ENCODE data around the gene CHMP3. TPM values are rescaled to one million over a fixed set of nuclear protein-coding genes. Genes with fewer than 3 reads are reported as not detected.
A peak's percentile ranks its signal among the peaks of the same experiment; 100 is the strongest.

The CHMP3 gene
- total and polyA plus RNA-seq, 2 of the 13 experiments (the other 11 are each of a cell fraction or from before 2014, with no cell fraction given), result 64.1 to 114 TPM

- TF ChIP-seq PRDM15 (CRISPR knock-in tag; IDR thresholded peaks at IDR 0.05), result no peak
- no peak for TF ChIP-seq BCLAF1 (IDR thresholded peaks at IDR 0.05)
- no peak for TF ChIP-seq ZBTB39 (CRISPR knock-in tag; IDR thresholded peaks at IDR 0.05)
- TF ChIP-seq ZSCAN5A (CRISPR knock-in tag; IDR thresholded peaks at IDR 0.05; ENCODE audit: borderline replicate concordance), result peak; percentile 50; the same call in 1 of the 2 replicates
- TF ChIP-seq TCF7L2 (IDR thresholded peaks at IDR 0.05; ENCODE audit: low read depth, low read length), result no peak
- 0 out of 2 replicates have a peak, but pooled peaks have one; percentile 19 for TF ChIP-seq MAF1 (CRISPR knock-in tag; IDR thresholded peaks at IDR 0.05; ENCODE audit: borderline replicate concordance)
- TF ChIP-seq FOXM1 (CRISPR knock-in tag; IDR thresholded peaks at IDR 0.05), result no peak
- peak; percentile 94 for TF ChIP-seq BHLHE40 (IDR thresholded peaks at IDR 0.05; ENCODE audit: low read length)
- TF ChIP-seq DPF2 (CRISPR knock-in tag; IDR thresholded peaks at IDR 0.05; ENCODE audit: borderline replicate concordance, low read depth), result no peak
- peak; percentile 62 for TF ChIP-seq ZNF292 (CRISPR knock-in tag; IDR thresholded peaks at IDR 0.05; ENCODE audit: borderline replicate concordance, low read depth)
- TF ChIP-seq GZF1 (CRISPR knock-in tag; IDR thresholded peaks at IDR 0.05), result no peak
- TF ChIP-seq ZFP82 (CRISPR knock-in tag; IDR thresholded peaks at IDR 0.05; ENCODE audit: borderline replicate concordance), result no peak
- no peak for TF ChIP-seq PCBP2 (optimal IDR thresholded peaks at IDR 0.05; ENCODE audit: low read depth, low read length, poor library complexity, severe bottlenecking)
- no peak; the same call in 1 of the 2 replicates for TF ChIP-seq FOXC1 (CRISPR knock-in tag; IDR thresholded peaks at IDR 0.05; ENCODE audit: borderline replicate concordance)
- TF ChIP-seq KDM3A (CRISPR knock-in tag; IDR thresholded peaks at IDR 0.05; ENCODE audit: low read depth), result no peak
- TF ChIP-seq SMAD3 (CRISPR knock-in tag; IDR thresholded peaks at IDR 0.05), result peak; percentile 89
- peak; percentile 37 for TF ChIP-seq TGIF2 (CRISPR knock-in tag; IDR thresholded peaks at IDR 0.05)
- TF ChIP-seq ZNF343 (CRISPR knock-in tag; IDR thresholded peaks at IDR 0.05), result 0 out of 2 replicates have a peak, but pooled peaks have one; percentile 22
- peak; percentile 32; the same call in 1 of the 2 replicates for TF ChIP-seq AHR (CRISPR knock-in tag; IDR thresholded peaks at IDR 0.05)
Measured at GRCh38 chr2:86562922-86563649, at the start of gene CHMP3 (continued).

Measured in HepG2 (cell line).